SK-N-SH (cell line): Measurements from ENCODE around the gene BMPR1B. TPM values are rescaled to one million over a fixed set of nuclear protein-coding genes. Genes with fewer than 3 reads are reported as not detected.

Source experiments
- CTCF ChIA-PET: fragments of 300-600, 350-600 bp; formaldehyde crosslinking; extraction: SDS; loops from one replicate; lab custom pipeline; 2021; lab: Yijun Ruan, JAX
- POLR2A ChIA-PET: fragments of 350-600 bp; sonication (Branson Sonifier 250); formaldehyde crosslinking; extraction: SDS; loops from one replicate; lab custom pipeline; 2020; ENCODE audit warnings: antibody characterized with exemption, inconsistent platforms; lab: Yijun Ruan, JAX
- DNase-seq: peaks from one replicate; pipeline ENCODE4 v3.0.0; 2012
- H2AFZ ChIP-seq: fragments of 200-600 bp; sonication (generic); 2 replicates; pipeline ENCODE4 v1.8.1; 2016; ENCODE audit warnings: antibody characterized with exemption, mild to moderate bottlenecking, low read depth
- H3F3A ChIP-seq: fragments of 200-600 bp; sonication (generic); replicated peaks from 2 replicates; pipeline ENCODE3; 2016; ENCODE audit warnings: antibody characterized with exemption, mild to moderate bottlenecking; ENCODE audit not compliant: insufficient read depth
- H3K27ac ChIP-seq, 2 experiments: fragments of 200-500 bp in 1 of 2; fragments of 200-600 bp in 1 of 2; sonication (Bioruptor generic) in 1 of 2; sonication (generic), shearing (Covaris generic) in 1 of 2; 2 replicates each; pipeline versions ENCODE4 v1.5.1 to v1.6.1; 2014 to 2016; ENCODE audit warnings: low read depth in 2 of 2, inconsistent platforms in 1 of 2, low read length in 1 of 2, mild to moderate bottlenecking in 1 of 2, mixed read lengths in 1 of 2
- H3K27me3 ChIP-seq: fragments of 200-600 bp; sonication (generic), shearing (Covaris generic); 2 replicates; pipeline ENCODE4 v1.6.1; 2016; ENCODE audit warnings: mixed run types; ENCODE audit not compliant: insufficient read depth
- H3K36me3 ChIP-seq, 2 experiments: fragments of 200-500 bp in 1 of 2; fragments of 200-600 bp in 1 of 2; sonication (Bioruptor generic) in 1 of 2; sonication (generic) in 1 of 2; replicated peaks in 1 of 2; 2 replicates each; pipeline versions ENCODE3 to v1.5.1; 2014 to 2016; ENCODE audit warnings: low read length in 1 of 2, mild to moderate bottlenecking in 1 of 2; ENCODE audit not compliant: insufficient read depth in 2 of 2, control insufficient read depth in 1 of 2
- H3K4me1 ChIP-seq, 2 experiments: fragments of 200-500 bp in 1 of 2; fragments of 200-600 bp in 1 of 2; sonication (Bioruptor generic) in 1 of 2; sonication (generic), shearing (Covaris generic) in 1 of 2; 2 replicates each; pipeline versions ENCODE4 v1.5.1 to v1.6.1; 2014 to 2016; ENCODE audit warnings: low read depth in 1 of 2, low read length in 1 of 2, mixed run types in 1 of 2; ENCODE audit not compliant: insufficient read depth in 2 of 2, control insufficient read depth in 1 of 2
- H3K4me2 ChIP-seq: fragments of 200-600 bp; sonication (generic), shearing (Covaris generic); 2 replicates; pipeline ENCODE4 v1.6.1; 2017; ENCODE audit warnings: mixed run types
- H3K4me3 ChIP-seq, 2 experiments: fragments of 200-500 bp in 1 of 2; fragments of 200-600 bp in 1 of 2; sonication (Bioruptor generic) in 1 of 2; sonication (generic), shearing (Covaris generic) in 1 of 2; 2 replicates each; pipeline versions ENCODE4 v1.5.1 to v1.8.1; 2014 to 2016; ENCODE audit warnings: low read depth in 2 of 2, inconsistent platforms in 1 of 2, low read length in 1 of 2, mild to moderate bottlenecking in 1 of 2, mixed read lengths in 1 of 2, moderate library complexity in 1 of 2
- H3K79me2 ChIP-seq: fragments of 200-600 bp; sonication (generic); 2 replicates; pipeline ENCODE4 v1.8.1; 2017; ENCODE audit warnings: mild to moderate bottlenecking; ENCODE audit not compliant: insufficient read depth
- H3K9ac ChIP-seq: fragments of 200-600 bp; sonication (generic); 2 replicates; pipeline ENCODE4 v1.6.1; 2017; ENCODE audit warnings: mixed run types
- H3K9me2 ChIP-seq: fragments of 200-600 bp; sonication (generic); 2 replicates; pipeline ENCODE4 v1.6.1; 2017; ENCODE audit warnings: mixed run types
- H3K9me3 ChIP-seq: fragments of 200-600 bp; sonication (generic); 2 replicates; pipeline ENCODE4 v1.6.1; 2017; ENCODE audit warnings: mixed run types, mild to moderate bottlenecking, moderate library complexity
- H4K20me1 ChIP-seq: fragments of 200-600 bp; sonication (generic); 2 replicates; pipeline ENCODE4 v1.6.1; 2017; ENCODE audit warnings: mild to moderate bottlenecking, mixed run types; ENCODE audit not compliant: insufficient read depth
- EP300 ChIP-seq, 2 experiments: IDR thresholded peaks; 2 replicates each; pipeline versions ENCODE4 v1.4.0 to v1.6.1; 2012; ENCODE audit warnings: borderline replicate concordance in 1 of 2, low read depth in 1 of 2, low read length in 1 of 2
- EZH2phosphoT487 ChIP-seq: fragments of 200-600 bp; sonication (generic); IDR thresholded peaks from 2 replicates; pipeline ENCODE4 v1.6.1; 2017; ENCODE audit warnings: low read depth, mixed run types, mild to moderate bottlenecking, antibody characterized with exemption, moderate library complexity, borderline replicate concordance
- FOSL2 ChIP-seq: IDR thresholded peaks from 2 replicates; pipeline ENCODE4 v1.4.0; 2012; ENCODE audit warnings: low read depth, mild to moderate bottlenecking, moderate library complexity, borderline replicate concordance
- FOXJ3 ChIP-seq: sonication (generic); formaldehyde crosslinking; IDR thresholded peaks from 2 replicates; pipeline ENCODE4 v1.5.1; 2020; ENCODE audit warnings: mild to moderate bottlenecking, missing genetic modification reagents
- FOXM1 ChIP-seq: IDR thresholded peaks from 2 replicates; pipeline ENCODE4 v1.4.0; 2012; ENCODE audit warnings: low read depth, mild to moderate bottlenecking
- JUND ChIP-seq: IDR thresholded peaks from 2 replicates; pipeline ENCODE4 v1.4.0; 2012
- MEF2A ChIP-seq: IDR thresholded peaks from 2 replicates; pipeline ENCODE4 v1.4.0; 2012; ENCODE audit warnings: low read depth, borderline replicate concordance
- NRF1 ChIP-seq: IDR thresholded peaks from 2 replicates; pipeline ENCODE4 v1.6.1; 2012; ENCODE audit warnings: low read depth, mild to moderate bottlenecking, low read length
- POLR2AphosphoS5 ChIP-seq: IDR thresholded peaks from 2 replicates; pipeline ENCODE4 v1.6.1; 2012; ENCODE audit warnings: low read depth, low read length
- RAD21 ChIP-seq: IDR thresholded peaks from 2 replicates; pipeline ENCODE4 v1.6.1; 2012; ENCODE audit warnings: mild to moderate bottlenecking, low read length
- RXRA ChIP-seq: IDR thresholded peaks from 2 replicates; pipeline ENCODE4 v1.4.0; 2012; ENCODE audit warnings: low read depth, mild to moderate bottlenecking, borderline replicate concordance
- TCF12 ChIP-seq: IDR thresholded peaks from 2 replicates; pipeline ENCODE4 v1.4.0; 2012
- YY1 ChIP-seq: IDR thresholded peaks from 2 replicates; pipeline ENCODE4 v1.4.0; 2012; ENCODE audit warnings: low read depth, mild to moderate bottlenecking
- WGBS: methylation state at CpG from one replicate; pipeline ENCODE4 v1.1.6; 2017; ENCODE audit warnings: low lambda C conversion rate; 5-methylcytosine and 5-hydroxymethylcytosine counted together
- polyA plus RNA-seq, 3 experiments: library from polyadenylated mRNA; depleted of rRNA; stranded (reverse); fragments of >200 nt; gene quantifications; 2 replicates each; pipeline ENCODE4 v1.2.3, GENCODE V29; 2012
- TF ChIP-seq, protein P1 (sequence below): IDR thresholded peaks from 2 replicates; pipeline ENCODE4 v1.6.1; 2012; ENCODE audit warnings: mild to moderate bottlenecking, low read depth, low read length, moderate library complexity
- TF ChIP-seq, protein P2 (sequence below): fragments of 200-600 bp; sonication (generic); IDR thresholded peaks from 2 replicates; pipeline ENCODE4 v1.6.1; 2017; ENCODE audit warnings: antibody characterized with exemption, mild to moderate bottlenecking, moderate library complexity

BMPR1B gene
- polyA plus RNA-seq, 1 of the 3 experiments (the other 2 are of a cell fraction): 0.16 TPM

- Histone ChIP-seq H3K9me3 (no peaks in the 10 kb centered on the region), H3K4me1 (peaks cover 0 to 20% of the 10 kb centered on the region in 2 experiments; a peak in 2 of 4 replicates), H2AFZ (no peak overlapping the region), H3K4me3 (no peak overlapping the region), H4K20me1 (no peaks in the 10 kb centered on the region), H3K9ac (no peak overlapping the region), H3K4me2 (no peak overlapping the region), H3K36me3 (no peaks in the 10 kb centered on the region), H3K79me2 (no peaks in the 10 kb centered on the region), H3K9me2 (no peaks in the 10 kb centered on the region), H3K27me3 (no peaks in the 10 kb centered on the region), H3K27ac (no peak overlapping the region; a peak in 1 of 4 replicates), H3F3A (no peaks in the 10 kb centered on the region)
- no peak for TF ChIP-seq JUND
- no peak for TF ChIP-seq POLR2AphosphoS5
- TF ChIP-seq FOXJ3: no peak
- no peak for TF ChIP-seq MEF2A
- no peak for TF ChIP-seq YY1
- ChIA-PET POLR2A (no interaction called here), CTCF (interaction anchor here (1.1 to 1.2 kb wide), 2 partner anchors 12 to 144 kb away, joined by 3 read pairs; no protein-coding TSS in a partner anchor)
- WGBS: 74% methylated on average over 3 of the region's 3 CpGs
- no peak for DNase-seq
Observed at GRCh38 chr4:94765174-94765573, 7.4 kb downstream of the BMPR1B start.

DNA sequence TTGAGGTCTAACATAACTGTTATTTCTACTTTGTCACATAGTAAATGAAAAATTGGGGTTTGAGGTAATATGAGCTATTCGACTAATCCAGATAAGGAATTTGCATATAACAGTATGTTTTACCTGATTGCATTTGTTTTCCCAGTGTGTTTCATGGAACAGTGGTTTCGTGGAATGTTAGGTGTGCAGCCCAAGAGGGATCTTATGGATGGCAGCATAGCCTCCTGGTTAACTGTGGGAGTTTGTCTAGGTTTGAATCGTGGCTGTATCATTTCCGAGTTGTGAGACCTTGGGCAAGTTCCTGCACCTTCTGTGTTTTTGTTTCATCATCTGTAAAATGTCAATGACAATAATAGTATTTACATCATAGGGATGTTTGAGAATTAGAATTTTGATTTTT is 7.9 kb downstream of the BMPR1B start:
- no peak overlapping the region for H3K9ac ChIP-seq
- H3K4me1 ChIP-seq: peaks cover 0 to 17% of the 10 kb centered on the region in 2 experiments; a peak in 2 of 4 replicates
- no peak overlapping the region for H3K4me2 ChIP-seq
- ChIA-PET POLR2A (no interaction called here), CTCF (interaction anchor here (1.2 kb wide), 1 partner anchor 12 kb away, joined by 3 read pairs; no protein-coding TSS in a partner anchor)
- no peaks in the 10 kb centered on the region for H3F3A ChIP-seq
- no peak for DNase-seq
- H4K20me1 ChIP-seq: no peaks in the 10 kb centered on the region
- no peak overlapping the region for H2AFZ ChIP-seq
- H3K27ac ChIP-seq: peak overlapping the region in 1 of 2 experiments; percentile 14; a peak in 1 of 4 replicates
- TF ChIP-seq TCF12: no peak
- TF ChIP-seq NRF1: no peak
- TF ChIP-seq, protein P1, sequence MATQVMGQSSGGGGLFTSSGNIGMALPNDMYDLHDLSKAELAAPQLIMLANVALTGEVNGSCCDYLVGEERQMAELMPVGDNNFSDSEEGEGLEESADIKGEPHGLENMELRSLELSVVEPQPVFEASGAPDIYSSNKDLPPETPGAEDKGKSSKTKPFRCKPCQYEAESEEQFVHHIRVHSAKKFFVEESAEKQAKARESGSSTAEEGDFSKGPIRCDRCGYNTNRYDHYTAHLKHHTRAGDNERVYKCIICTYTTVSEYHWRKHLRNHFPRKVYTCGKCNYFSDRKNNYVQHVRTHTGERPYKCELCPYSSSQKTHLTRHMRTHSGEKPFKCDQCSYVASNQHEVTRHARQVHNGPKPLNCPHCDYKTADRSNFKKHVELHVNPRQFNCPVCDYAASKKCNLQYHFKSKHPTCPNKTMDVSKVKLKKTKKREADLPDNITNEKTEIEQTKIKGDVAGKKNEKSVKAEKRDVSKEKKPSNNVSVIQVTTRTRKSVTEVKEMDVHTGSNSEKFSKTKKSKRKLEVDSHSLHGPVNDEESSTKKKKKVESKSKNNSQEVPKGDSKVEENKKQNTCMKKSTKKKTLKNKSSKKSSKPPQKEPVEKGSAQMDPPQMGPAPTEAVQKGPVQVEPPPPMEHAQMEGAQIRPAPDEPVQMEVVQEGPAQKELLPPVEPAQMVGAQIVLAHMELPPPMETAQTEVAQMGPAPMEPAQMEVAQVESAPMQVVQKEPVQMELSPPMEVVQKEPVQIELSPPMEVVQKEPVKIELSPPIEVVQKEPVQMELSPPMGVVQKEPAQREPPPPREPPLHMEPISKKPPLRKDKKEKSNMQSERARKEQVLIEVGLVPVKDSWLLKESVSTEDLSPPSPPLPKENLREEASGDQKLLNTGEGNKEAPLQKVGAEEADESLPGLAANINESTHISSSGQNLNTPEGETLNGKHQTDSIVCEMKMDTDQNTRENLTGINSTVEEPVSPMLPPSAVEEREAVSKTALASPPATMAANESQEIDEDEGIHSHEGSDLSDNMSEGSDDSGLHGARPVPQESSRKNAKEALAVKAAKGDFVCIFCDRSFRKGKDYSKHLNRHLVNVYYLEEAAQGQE: no peak
- TF ChIP-seq FOSL2: no peak
- TF ChIP-seq, protein P2, sequence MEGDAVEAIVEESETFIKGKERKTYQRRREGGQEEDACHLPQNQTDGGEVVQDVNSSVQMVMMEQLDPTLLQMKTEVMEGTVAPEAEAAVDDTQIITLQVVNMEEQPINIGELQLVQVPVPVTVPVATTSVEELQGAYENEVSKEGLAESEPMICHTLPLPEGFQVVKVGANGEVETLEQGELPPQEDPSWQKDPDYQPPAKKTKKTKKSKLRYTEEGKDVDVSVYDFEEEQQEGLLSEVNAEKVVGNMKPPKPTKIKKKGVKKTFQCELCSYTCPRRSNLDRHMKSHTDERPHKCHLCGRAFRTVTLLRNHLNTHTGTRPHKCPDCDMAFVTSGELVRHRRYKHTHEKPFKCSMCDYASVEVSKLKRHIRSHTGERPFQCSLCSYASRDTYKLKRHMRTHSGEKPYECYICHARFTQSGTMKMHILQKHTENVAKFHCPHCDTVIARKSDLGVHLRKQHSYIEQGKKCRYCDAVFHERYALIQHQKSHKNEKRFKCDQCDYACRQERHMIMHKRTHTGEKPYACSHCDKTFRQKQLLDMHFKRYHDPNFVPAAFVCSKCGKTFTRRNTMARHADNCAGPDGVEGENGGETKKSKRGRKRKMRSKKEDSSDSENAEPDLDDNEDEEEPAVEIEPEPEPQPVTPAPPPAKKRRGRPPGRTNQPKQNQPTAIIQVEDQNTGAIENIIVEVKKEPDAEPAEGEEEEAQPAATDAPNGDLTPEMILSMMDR: no peak
- no peak for TF ChIP-seq MEF2A
- TF ChIP-seq FOXM1: no peak
- TF ChIP-seq EP300 (IDR thresholded peaks at IDR 0.05; ENCODE audit: borderline replicate concordance in 1 of 2, low read depth in 1 of 2, low read length in 1 of 2): no peak
- TF ChIP-seq RAD21: no peak
- TF ChIP-seq EZH2phosphoT487: no peak
- no peak for TF ChIP-seq RXRA
- WGBS: 63% methylated on average over 4 of the region's 4 CpGs
- H3K27me3 ChIP-seq: no peaks in the 10 kb centered on the region
- no peaks in the 10 kb centered on the region for H3K36me3 ChIP-seq
- H3K79me2 ChIP-seq: no peaks in the 10 kb centered on the region
- H3K9me2 ChIP-seq: no peaks in the 10 kb centered on the region
- no peak overlapping the region for H3K4me3 ChIP-seq
- no peaks in the 10 kb centered on the region for H3K9me3 ChIP-seq
